Activated CD4-positive, alpha-beta T cell treated with anti-CD3 and anti-CD28 coated beads, Interleukin-2, amount 50 U/mL, for 4 hours (primary cell): ENCODE data around the gene FOXL2NB.
"Not testable (repeated sequence)": the region's sequence is repeated elsewhere in the genome, so short reads cannot be mapped to it uniquely, and the experiment has no call there.

ENCODE experiments used
- DNase-seq, 2 experiments: peaks; one replicate each; pipeline ENCODE4 v3.0.0-alpha.2; 2020

FOXL2NB gene

GRCh38 chr3:138946663-138947494 lies at the start of gene FOXL2NB, which contains the start of gene FOXL2:
TSS of gene FOXL2NB (plus strand) at chr3:138947217. CDS start at chr3:138947365, 148 bp downstream.
TSS of gene FOXL2 (minus strand) at chr3:138947137. CDS start at chr3:138946722, 415 bp downstream.
- DNase-seq: no peak

GRCh38 chr3:138898301-138898700 lies 48.7 kb upstream of the FOXL2NB start:
- no peak for DNase-seq

GRCh38 chr3:138898708-138899107 lies 48.3 kb upstream of the FOXL2NB start:
- DNase-seq: no peak

DNA sequence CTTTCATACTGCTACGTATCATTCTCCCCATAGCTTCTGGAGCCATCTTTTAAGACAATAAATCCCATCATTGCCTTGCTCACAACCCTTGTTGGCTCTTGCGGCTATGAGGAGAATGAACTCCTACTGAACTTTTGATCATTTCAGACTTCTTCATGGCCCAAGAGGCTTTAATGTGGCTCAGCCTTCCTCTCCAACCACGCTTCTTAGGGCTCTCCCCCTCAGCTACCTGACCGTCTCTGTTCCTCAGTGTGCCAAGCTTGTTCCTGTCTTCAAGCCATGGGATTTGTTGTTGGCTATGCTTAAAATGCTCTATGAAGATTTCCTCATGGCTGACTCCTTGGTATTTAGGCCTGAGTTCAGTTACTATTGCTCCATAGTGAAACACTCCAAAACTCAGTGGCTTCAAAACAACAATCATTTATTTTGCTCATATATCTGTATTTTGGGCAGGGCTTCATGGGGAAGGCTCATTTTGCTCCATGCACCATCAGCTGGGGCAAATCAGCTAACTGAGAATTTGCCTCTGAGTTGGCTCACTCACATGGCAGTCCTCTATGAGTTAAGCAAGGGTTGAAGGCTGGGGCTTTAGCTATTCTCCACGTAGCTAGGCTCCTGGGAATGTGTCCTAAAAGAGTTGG lies 47.5 kb upstream of the FOXL2NB start:
- DNase-seq: no peak

DNA sequence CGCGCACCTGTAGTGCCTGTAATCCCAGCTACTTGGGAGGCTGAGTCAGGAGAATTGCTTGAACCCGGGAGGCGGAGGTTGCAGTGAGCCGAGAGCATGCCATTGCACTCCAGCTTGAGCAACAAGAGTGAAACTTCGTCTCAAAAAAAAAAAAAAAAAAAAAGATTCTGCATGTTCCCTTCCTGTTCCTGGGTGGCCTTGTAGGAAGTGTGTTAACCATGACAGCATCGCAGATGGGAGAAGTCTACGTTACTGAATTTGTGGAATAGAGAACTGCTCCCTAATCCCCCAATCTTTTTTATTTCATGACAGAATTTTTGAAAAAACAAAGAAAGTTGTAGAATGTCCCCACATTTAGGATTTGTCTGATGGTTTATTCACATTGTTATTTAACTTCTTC lies 45.5 kb upstream of the FOXL2NB start:
- no peak for DNase-seq

DNA sequence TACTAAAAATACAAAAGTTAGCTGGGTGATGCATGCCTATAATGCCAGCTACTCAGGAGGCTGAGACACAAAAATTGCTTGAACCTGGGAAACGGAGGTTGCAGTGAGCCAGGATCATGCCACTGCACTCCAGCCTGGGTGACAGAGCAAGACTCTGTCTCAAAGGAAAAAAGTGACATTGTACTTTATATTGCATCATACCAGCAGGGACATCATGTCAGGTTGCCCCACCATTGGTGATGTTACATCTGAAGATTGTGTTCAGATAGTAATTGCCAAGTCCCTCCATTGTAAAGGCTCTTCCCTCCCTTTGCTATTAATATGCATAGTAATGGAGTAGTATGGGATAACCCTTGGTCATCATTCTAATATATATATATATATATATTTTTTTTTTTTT lies 44.8 kb upstream of the FOXL2NB start:
- DNase-seq: no peak

DNA sequence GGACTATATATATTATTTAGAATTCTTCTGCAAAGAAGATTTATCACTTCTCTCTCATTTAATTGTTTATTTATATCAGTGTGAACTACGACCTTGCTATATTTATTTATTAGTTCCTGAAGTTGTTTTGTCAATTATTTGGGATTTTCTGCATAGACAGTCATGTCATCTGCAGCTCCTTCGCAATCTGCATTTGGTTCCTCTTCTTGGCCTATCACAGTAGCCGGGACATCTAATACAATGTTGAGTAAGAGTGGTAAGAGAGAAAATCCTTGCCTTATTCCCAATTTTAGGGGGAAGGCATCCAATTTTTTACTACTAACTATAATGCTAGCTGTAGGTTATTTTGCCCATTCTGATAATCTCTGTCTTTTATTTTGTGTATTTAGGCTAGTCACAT lies 39.5 kb upstream of the FOXL2NB start:
- DNase-seq: no peak

GRCh38 chr3:138908846-138909245 lies 38.2 kb upstream of the FOXL2NB start:
- DNase-seq: no peak

DNA sequence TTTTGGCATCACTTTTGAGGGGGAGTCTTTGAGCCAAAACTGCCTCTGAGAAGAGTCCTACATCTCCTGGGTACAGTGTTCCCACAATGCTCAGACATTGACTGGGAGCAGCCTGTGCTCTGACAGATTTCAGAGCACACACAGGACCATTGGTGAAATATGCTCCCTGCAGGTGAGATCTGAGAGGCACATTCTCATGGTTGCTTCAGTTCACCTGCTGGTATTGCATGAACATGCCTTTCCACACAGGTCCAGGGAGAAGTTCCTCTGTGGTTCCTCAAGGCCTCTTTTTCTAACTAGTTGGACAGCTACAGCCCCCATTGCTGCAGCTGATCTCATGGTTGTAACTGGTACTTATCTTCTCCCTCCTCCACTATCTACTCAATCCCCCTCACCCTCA lies 37.1 kb upstream of the FOXL2NB start:
- DNase-seq: no peak

GRCh38 chr3:138911621-138912020 lies 35.4 kb upstream of the FOXL2NB start:
- no peak for DNase-seq

- no peak for DNase-seq
These were observed 34.8 kb upstream of the FOXL2NB start for GRCh38 chr3:138912237-138912636.

- DNase-seq: no peak
These were observed 33.3 kb upstream of the FOXL2NB start for GRCh38 chr3:138913766-138914165.

DNA sequence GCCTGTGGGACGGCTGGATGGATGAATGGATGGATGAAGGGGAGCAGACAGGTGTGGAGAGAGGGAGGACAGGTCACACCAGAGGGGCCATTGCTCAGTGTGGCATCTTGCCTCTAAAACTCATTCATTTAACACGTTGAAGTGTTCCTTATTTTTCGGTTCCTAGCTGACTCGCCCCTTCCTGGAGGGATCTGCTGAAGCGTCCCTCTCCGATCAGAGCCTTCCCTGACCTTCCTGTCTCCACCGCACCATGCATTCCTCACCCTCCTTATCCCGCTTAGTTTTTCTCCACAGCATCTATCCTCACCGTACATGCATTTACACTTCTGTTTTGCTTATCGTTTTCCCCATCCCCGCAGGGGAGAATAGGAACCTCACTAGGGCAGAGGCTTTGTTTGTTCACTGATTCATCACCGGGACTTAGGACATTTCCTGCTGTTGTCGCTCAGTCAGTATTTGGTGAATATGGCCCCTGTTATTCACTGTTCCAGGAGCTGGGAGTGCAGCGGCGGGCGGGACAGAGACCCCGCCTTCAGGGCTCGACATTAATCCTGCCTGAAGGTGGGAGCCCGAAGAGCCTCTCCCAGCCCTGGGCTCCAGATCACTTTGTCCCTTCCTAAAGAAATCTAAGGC lies 32.0 kb upstream of the FOXL2NB start:
- no peak for DNase-seq

DNA sequence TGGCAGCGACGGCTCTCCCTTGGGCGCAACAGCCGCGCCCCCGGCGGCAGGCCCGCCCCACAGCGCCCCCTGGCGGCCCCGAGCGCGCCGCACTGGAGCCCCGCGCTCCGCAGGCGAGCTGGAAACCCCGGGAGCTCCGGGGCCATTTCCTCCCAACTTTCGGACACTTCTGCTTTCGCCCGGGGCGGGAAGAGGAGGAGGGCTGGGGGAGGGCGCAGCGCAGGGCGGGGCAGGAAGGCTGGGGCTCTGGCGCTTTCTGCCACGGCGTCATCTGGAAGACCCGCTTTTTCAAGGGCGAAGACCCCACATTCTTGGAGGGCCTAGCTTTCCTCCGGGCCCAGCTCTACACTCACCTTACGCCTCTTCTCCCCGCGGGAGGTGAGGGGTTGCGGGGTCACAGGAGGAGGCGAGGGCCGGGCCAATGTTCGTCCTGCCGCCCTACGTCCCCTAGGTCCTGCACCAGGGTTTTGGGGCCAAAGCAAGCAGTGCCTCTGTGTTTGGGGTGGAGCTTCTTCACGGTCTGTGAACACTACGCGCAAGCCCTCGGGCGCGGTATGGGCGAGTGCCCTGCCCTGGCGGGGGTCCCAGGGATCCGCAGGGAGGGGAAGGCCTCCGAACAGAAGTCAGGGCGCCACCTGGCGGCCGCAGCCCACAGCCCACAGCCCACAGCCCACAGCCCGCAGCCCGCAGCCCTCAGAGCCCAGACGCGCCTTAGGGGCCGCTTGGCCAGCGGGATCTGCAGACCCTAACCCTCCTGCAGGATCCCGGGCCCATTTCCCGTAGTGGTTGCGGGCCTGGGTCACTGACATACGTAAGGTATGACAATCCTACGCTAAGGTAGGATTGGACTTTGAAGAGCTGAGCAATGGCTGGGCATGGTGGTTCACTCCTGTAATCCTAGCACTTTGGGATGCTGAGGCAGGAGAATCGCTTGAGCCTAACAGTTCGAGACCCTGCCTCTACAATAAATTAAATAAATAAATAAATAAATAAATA lies 31.2 kb upstream of the FOXL2NB start:
- peak; percentile 71 to 75 for DNase-seq

DNA sequence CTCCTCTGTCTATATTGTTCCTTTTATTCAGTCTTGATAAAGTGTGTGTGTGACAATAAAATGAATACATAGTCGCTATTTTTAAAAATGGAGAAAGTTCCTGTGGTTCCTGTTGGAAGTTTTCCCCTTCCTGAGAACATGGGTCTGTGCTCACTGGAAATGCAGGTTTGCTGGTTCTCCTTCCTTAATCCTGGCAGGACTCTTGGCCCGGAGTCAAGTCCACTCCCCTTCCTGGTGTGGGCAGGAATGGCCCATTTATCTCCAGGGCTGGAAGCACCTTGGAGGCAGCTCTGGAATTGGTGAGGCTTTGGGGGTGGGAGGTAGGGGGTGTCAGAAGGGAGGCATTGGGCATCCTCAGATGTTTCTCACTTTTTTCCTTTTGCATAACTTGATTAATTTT lies 30.2 kb upstream of the FOXL2NB start:
- no peak for DNase-seq

DNA sequence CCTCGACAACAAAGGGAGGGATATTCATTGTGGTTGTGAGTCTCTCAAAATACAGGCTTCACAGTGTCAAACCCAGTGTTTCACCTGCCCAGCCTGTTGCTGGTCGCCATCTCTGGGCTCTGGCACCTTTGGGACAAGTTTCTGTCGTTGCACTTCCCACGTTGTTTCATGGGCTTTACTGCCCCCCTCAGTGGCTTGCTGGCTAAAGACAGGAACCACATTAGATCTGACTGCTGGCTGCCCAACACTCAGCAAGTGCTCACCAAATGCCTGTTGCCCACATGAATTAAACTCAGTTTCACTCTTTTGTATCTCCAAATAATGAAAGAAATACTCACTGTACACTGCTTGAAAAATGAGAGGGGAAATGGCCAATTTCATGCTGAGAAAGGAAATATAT lies 27.7 kb upstream of the FOXL2NB start:
- DNase-seq: no peak

DNA sequence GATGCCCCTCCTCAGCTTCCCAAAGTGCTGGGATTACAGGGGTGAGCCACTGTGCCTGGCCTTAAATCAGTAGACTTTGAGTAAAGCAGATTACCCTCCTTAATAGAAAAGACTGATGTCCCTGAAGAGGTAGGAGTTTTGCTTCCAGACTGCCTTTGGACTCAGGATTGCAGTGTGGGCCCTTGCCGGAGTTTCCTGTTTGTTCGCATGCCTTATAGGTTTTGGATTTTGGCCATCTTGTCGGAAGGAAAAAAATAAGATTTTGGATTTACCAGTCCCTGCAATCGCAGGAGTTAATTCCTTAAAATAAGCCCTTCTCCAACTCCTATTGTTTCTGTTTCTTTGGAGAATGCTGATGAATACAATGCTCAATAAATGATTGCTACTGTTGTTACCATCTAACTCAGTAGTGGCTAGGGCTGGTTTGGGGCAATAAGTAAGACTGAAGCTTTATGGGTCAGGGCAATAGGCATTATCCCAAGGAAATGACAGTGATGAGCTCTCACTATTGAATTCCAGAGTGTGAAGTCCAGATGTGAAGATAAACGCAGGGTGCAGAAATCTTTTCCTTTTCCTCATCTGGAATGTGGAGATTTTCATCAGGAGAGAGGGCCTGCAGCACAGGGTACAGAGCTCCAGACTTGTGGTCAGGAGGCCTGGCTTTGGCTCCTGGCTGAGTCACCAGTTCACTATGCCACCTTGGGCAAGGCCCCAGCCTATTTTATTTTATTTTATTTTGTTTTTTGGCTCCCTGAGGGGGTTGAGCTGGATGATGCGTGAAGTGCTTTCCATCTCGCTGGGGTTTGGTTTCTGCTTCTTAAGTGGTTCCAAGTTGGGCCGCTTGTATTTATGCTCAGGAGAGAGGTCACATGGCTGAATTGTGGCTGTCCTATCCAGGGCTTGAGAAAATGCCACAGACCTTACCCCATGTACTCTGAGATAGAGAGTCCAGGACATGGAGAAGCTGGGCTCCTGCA lies 25.4 kb upstream of the FOXL2NB start:
- no peak for DNase-seq

GRCh38 chr3:138922400-138922799 lies 24.6 kb upstream of the FOXL2NB start:
- DNase-seq: not testable (repeated sequence)

DNA sequence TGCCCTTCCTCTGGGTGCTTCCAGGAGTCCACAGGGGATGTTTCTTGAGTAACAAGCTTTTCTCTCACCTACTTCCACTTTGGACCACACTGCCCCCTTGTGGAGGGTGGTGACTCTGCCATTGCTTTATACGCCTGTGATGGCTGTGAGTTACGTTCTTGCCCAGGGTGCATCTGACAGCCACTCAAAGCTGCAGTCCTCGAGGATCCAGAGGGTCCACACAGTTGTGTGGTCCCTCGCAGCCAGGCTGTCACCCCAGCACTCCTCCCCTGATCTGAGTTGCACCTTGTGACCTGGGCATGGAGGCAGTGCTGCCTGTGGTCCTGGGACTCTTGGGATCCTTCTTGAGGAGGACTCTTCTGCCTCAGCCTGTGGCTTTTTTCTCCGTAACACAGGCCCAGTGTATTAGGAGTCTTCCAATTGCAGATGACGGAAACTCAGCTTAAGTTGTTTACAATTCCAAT lies 23.5 kb upstream of the FOXL2NB start:
- DNase-seq: peak; percentile 78 to 83

GRCh38 chr3:138928727-138929372 lies 18.2 kb upstream of the FOXL2NB start:
- no peak for DNase-seq
